NCI-H82 treated with DMSO at 0.1 percent for 48 hours (cell line): Measurements from ENCODE around the gene TMEM252.

Experiments used
- DNase-seq: peaks from one replicate; lab custom pipeline; 2025; ENCODE audit not compliant: unreplicated experiment; lab: John Stamatoyannopoulos, UW

Gene TMEM252

GRCh38 chr9:68540712-68541535 is at the start of gene TMEM252:
TSS of gene TMEM252 (minus strand) at chr9:68540883. CDS start at chr9:68540814, 69 bp downstream.
- DNase-seq: no peak

- DNase-seq: no peak
Observed at GRCh38 chr9:68585034-68585761, 44.5 kb upstream of the TMEM252 start.

- DNase-seq: peak; percentile 30
Observed at GRCh38 chr9:68584189-68585033, 43.7 kb upstream of the TMEM252 start.

DNA sequence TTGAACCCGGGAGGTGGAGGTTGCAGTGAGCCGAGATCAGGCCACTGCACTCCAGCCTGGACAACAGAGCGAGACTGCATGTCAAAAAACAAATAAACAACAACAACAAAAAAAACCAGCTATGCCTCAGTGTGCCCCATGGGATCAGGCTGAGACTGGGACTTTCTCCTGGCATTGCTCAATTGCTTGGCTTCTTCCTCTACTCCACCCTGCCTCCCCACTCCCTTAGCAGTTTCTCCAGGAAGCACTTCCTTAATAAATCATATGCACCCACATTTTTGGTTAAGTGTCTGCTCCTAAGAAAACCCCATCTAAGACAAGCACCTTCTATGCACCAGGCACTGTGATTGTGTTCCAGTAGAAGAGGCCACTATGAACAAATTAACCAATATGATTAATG is 41.0 kb upstream of the TMEM252 start:
- DNase-seq: no peak

DNA sequence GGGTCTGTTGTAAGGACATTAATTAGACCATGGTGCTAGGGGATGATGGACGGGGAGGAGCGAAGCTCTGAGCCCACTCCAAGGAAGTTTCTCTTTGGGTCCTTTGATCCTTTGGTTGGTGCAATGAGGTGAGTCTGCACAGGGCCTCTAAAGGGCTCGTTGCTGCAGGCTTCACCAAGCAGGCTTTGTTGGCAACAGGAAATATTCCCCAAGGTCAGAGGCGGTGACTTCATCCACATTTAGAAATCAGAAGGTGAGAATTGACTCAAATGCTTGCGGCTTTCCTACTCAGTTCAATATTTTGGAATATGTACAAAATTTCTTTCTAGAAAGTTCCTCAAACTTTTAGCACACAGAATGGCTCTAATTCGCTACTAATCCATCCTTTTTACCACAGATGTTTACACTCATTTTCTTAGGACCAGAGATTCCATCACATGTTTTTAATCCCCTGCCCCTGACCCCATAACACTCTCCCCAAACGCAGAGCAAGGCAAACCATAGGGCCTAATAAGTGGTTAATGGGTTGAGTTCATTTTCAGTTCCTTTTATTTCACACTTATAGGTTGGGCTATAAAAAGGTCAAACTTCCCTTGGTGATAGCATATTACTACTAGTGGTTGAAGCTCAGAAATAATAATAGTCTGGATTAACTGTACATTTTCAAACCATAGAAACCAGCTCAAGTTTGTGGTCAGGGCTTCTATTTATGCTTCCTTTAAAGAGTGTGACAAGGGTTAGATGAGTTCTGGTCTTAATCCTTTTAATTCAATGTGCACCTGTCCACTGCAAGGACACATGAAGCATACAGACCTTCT is 37.3 kb upstream of the TMEM252 start:
- no peak for DNase-seq

DNA sequence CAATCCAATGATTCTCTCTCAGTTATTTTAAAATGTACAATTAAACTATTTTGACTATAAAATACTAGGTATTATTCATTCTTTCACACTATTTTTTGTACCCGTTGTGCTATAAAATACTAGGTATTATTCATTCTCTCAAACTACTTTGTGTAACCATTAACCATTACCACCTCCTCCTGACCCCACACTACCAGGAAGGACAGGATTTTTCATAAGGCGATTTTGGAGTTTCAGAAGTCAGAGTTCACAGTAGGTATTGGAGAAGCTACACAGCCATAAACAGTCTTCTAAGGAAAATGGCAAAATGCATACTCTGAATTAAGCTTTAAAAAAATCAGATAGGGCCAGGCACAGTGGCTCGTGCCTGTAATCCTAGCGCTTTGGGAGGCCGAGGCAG is 35.1 kb upstream of the TMEM252 start:
- no peak for DNase-seq

DNA sequence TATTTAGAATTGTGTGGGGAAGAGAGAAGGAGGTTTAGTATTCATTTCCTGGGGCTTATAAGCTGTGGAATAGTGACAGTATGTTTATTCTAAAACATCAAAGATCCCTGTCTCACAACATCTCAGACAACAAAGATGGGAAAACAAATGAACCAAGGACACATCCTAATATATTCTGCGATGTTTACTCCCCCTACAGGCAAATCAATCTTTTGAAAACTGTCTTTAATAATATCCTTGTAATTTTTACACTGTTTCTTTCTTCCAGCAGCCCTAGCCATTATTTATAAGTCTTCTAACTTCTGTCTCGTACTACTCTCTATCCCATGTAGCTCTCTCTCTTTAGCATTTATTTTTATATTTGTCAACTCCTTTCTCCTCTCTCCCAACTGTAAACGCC is 33.5 kb upstream of the TMEM252 start:
- no peak for DNase-seq

DNA sequence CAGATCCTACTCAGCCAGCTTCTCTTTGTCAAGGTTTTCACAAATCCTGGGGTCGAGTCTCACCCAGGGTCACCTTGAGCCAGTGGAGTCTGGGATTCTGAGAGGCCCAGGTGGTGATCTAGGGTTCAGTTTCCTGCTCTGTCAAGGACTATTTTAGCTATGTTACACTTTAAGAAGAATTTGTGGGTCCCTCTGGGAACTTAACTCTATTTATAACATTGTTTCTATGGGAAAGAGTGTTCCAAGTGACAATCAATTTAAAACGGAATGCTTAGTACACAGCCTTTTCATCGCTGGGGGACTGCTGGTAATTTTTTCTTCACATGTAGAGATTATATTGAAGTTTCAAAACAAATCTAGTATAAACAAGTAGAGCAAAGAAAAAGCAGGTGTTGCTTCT is 26.9 kb upstream of the TMEM252 start:
- DNase-seq: no peak

- no peak for DNase-seq
Observed at GRCh38 chr9:68562461-68562860, 21.8 kb upstream of the TMEM252 start.

GRCh38 chr9:68560071-68560844 is 19.6 kb upstream of the TMEM252 start:
- peak; percentile 6 for DNase-seq

DNA sequence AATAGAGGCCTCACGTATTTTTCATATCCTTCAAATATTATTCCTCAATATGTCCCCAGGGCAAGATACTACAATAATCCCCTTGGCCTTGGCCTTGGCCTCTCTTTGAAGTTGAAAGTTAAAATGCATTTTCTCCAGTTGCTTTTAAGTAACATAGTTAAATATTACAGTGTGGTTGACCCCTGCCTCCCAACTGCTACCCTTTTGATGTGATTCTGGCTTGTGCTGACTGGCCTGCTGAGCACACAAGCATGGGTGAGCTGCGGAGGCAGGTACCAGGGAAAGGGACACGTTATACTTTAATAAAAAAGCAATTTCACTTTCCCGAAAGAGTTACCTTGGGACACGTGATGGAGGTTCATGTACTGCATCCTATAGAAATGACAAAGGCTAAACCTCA is 17.9 kb upstream of the TMEM252 start:
- no peak for DNase-seq

DNA sequence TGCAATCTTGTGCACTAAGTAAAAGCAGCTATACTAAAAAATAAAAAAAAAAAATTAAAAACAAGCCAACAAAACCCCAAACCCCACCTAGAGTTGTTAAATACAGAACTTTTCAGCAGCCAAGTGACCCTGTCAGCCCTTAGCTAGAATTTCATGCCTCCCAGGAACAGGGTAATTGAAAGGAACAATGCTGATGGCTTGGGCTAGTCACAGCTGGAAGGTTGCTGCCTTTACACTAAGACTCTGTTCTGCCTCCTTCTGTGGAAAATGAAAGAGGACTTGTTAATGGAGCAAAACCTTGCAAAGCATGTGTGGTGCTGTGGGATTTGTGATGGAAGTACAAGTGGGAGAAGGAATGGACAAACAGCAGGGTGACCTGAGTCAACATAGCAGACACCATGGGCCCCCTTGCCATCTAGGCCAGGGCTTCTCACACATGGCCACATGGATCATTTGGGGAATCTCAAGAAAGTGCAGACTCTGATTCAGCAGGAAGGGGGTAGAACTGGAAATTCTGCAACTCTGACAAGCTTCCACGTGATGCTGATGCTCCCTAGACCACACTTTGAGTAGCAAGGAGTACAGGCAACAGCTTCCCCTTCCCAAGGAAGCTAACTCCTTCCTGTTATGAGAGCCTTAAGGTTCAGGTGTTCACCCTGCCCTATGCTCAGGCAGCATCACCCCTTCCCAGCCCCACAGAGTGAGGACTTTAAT is 14.9 kb upstream of the TMEM252 start:
- DNase-seq: no peak

- no peak for DNase-seq
Observed at GRCh38 chr9:68552700-68553476, 12.2 kb upstream of the TMEM252 start.

- DNase-seq: no peak
Observed at GRCh38 chr9:68551191-68551590, 10.5 kb upstream of the TMEM252 start.

DNA sequence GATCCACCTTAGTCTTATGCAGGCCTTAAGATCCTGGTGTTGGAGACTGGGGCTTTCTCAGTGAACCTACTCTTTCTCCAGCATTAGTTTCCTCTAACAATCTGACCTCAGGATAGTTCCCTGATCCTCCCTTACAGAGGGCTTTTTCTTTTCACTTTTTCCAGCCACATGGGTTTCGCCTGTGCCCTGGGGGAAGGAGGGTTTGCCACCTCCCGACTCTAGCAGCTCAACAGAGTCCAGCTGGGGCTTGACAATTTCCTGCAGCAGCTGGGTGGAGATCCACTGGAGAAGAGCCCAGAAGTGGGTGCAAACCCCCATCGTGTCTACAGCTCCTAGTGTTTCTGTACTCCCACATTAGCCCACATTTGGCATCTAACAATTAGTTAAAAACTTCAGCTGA is 7.6 kb upstream of the TMEM252 start:
- DNase-seq: no peak

DNA sequence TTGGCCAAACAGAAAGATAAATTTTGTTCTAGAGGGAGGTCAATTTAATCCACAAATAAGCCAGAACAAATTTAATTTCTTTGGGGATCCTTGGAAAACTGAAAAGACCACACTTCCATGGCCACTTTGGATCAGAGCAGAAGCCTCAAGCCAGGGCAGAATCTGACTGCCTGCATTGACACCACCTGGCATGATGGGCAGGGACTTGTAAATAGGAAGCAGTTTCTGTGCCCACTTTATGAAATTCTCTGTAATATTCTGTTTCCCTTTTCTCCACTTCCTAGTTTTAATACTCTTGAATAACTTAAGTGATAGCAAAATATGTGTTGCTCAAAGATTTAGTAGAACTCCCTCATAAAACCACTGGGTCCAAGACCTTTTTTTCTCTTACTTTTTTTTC is 6.7 kb upstream of the TMEM252 start:
- no peak for DNase-seq

- DNase-seq: no peak
Observed at GRCh38 chr9:68546596-68547390, 6.1 kb upstream of the TMEM252 start.
